Measurements from ENCODE around the gene TOP3B. TPM values are rescaled to one million over a fixed set of nuclear protein-coding genes. Genes with fewer than 3 reads are reported as not detected.

Gene TOP3B
- total RNA-seq, 1 experiment from 2014 or later, result 20.5 TPM

Other genes starting within 250 kb of the TOP3B start
- gene YPEL1, start 247.0 kb downstream of the TOP3B start, total RNA-seq (2014; rRNA removed; shearing (Covaris generic)), result 0.67 and 2.7 TPM in 2 replicates
- 40.6 and 41.2 TPM in 2 replicates for gene MAPK1, start 115.1 kb downstream of the TOP3B start, total RNA-seq (2014; rRNA removed; shearing (Covaris generic))
- 37.6 and 43.3 TPM in 2 replicates for gene PPM1F, start 29.9 kb downstream of the TOP3B start, total RNA-seq (2014; rRNA removed; shearing (Covaris generic))

Measured in A172 (cell line).